ENCODE data around the gene FKBP5. TPM values are rescaled to one million over a fixed set of nuclear protein-coding genes. Genes with fewer than 3 reads are reported as not detected.

FKBP5 gene
- total and polyA plus RNA-seq, 9 of the 15 experiments (the other 6 are each of a cell fraction or from before 2014, with no cell fraction given): 32.7 to 151 (median 75.0) TPM

DNA sequence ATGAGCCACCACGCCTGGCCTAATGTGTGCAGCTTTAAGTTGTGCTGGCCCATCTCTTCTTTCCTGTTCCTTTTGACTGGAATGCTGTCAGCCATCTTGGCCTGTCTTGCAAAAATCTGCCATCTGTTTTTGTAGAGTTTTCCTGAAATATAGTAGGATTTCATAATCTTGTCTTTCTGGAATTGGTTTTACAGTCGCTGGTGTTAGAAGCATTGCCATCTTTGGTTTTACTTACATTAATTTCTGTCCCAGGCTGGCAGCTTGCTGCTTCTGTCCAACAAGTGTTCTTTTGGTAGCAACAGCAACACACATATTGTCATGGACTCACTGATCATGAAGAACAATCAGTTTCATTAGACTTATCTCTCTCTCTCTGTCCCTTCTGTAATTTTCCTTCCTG lies 146.9 kb downstream of the FKBP5 start:
- H2AFZ ChIP-seq (ENCODE audit: low read depth, low read length): no peak overlapping the region
- FAIRE-seq: no peak
- no peaks in the 10 kb centered on the region for H3K9me3 ChIP-seq (replicated peaks; ENCODE audit: control insufficient read depth, insufficient read depth, low read depth, low read length)
- no peak overlapping the region for H3K4me3 ChIP-seq
- H3K36me3 ChIP-seq (ENCODE audit: control insufficient read depth, insufficient read depth, low read length): no peaks in the 10 kb centered on the region
- H3K79me2 ChIP-seq (ENCODE audit: control insufficient read depth, insufficient read depth, low read length): no peaks in the 10 kb centered on the region
- no peaks in the 10 kb centered on the region for H3K9me1 ChIP-seq (ENCODE audit: control insufficient read depth, insufficient read depth, low read length)
- no peak overlapping the region for H3K27ac ChIP-seq (ENCODE audit: extremely low read depth, low read depth, low read length)
- intact Hi-C loops (cut with micrococcal nuclease) (no loop called here), in situ Hi-C loops (cut with MboI) (no loop called here)
- WGBS (ENCODE audit: insufficient coverage, low coverage, missing lambda C conversion rate): 2% methylated on average over 2 of the region's 2 CpGs
- CTCF ChIA-PET (ENCODE audit: low intra/inter-chr PET ratio): interaction anchor here (0.7 kb wide), 1 partner anchor 198 kb away, joined by 3 read pairs; no protein-coding TSS in a partner anchor
- TF ChIP-seq, protein P1, sequence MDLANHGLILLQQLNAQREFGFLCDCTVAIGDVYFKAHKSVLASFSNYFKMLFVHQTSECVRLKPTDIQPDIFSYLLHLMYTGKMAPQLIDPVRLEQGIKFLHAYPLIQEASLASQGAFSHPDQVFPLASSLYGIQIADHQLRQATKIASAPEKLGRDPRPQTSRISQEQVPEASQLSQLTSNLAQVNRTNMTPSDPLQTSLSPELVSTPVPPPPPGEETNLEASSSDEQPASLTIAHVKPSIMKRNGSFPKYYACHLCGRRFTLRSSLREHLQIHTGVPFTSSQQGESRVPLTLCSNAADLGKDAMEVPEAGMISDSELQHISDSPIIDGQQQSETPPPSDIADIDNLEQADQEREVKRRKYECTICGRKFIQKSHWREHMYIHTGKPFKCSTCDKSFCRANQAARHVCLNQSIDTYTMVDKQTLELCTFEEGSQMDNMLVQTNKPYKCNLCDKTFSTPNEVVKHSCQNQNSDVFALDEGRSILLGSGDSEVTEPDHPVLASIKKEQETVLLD (IDR thresholded peaks at IDR 0.05): no peak
- TF ChIP-seq, protein P2, sequence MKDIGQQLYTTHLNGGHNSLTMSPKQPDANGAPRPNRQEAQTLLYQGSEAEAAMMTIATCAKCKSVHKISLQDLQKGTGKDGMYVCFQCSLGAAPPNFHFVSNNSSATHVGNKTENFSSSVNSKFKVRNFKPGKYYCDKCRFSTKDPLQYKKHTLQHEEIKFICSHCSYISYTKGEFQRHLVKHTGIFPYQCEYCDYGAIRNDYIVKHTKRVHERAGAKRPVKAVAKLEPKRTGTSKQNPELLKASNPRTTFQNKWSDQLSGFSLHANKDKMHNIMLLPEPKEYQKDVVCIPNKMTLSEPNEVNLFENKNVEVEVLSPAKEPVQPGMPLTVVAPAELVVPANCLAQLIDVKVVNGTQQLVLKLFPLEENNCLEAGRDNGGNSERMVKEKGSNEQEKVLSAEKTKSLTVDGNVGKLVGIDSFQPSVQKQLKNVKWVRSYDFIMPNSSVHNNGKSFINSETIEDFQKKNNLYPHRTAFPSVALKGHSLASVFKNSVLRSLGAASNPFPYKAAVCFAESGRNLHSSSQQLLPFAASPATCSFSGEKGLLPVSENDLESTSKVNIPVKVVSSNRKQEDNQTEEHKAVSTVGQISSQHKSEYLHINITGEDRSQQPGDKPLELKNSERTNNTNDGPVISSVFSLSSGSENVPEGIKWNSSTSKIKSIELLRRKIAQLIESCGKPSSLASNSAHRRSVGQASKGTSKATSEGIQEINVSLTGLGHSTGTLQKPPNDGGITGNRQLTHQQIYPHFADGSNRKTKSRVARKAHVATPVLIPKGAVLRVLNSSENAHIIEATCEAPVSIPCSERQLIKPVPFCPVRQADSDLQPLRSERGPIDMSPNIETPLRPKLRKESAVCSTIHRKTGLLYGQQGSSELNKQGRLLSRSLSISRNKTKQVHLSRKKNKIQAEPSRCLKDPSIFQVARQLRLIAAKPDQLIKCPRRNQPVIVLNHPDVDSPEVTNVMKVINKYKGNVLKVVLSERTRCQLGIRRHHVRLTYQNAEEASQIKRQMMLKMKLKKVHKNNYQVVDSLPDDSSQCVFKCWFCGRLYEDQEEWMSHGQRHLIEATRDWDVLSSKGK (CRISPR knock-in tag; IDR thresholded peaks at IDR 0.05): no peak
- no peak for TF ChIP-seq ZNF12 (CRISPR knock-in tag; IDR thresholded peaks at IDR 0.05)
- no peaks in the 10 kb centered on the region for H4K20me1 ChIP-seq (replicated peaks; ENCODE audit: control insufficient read depth, insufficient read depth, low read length)
- POLR2A ChIA-PET: interaction anchor here (0.6 to 1.1 kb wide), 2 partner anchors 8 to 70 kb away, joined by 3 to 4 read pairs; no protein-coding TSS in a partner anchor
- H3K4me2 ChIP-seq (ENCODE audit: insufficient read depth, low read length): no peak overlapping the region
- no peak for ATAC-seq
- no TSS peak for BruUV-seq (replicated peaks)
- no peaks in the 10 kb centered on the region for H3K4me1 ChIP-seq (replicated peaks in 1 of 2; ENCODE audit: control insufficient read depth in 2 of 2, insufficient read depth in 2 of 2, low read length in 2 of 2)
- H3K27me3 ChIP-seq (ENCODE audit: control insufficient read depth in 2 of 2, insufficient read depth in 2 of 2, low read length in 2 of 2): peaks cover 26 to 41% of the 10 kb centered on the region in 2 experiments; a peak in 4 of 5 replicates
- no peak overlapping the region for H3K9ac ChIP-seq (ENCODE audit: insufficient read depth in 1 of 2, low read depth in 2 of 2, low read length in 2 of 2)
- DNase-seq (ENCODE audit: extremely low read depth in 1 of 4, low spot score in 3 of 4): no peak
